M059J (cell line): Measurements from ENCODE around the gene AHNAK2. TPM values are rescaled to one million over a fixed set of nuclear protein-coding genes. Genes with fewer than 3 reads are reported as not detected.
"Not testable (repeated sequence)": the region's sequence is repeated elsewhere in the genome, so short reads cannot be mapped to it uniquely, and the experiment has no call there.

Experiments used
- DNase-seq: peaks from one replicate; pipeline ENCODE4 v3.0.0-alpha.2; 2012; ENCODE audit warnings: low read depth
- total RNA-seq: library from RNA; depleted of rRNA; stranded (reverse); fragments of >200 nt; shearing (Covaris generic); gene quantifications from 2 replicates; pipeline ENCODE4 v1.2.3, GENCODE V29; 2014

AHNAK2 gene
- total RNA-seq, 1 experiment from 2014 or later, result 4.7 TPM

GRCh38 chr14:104927432-104927816 is 50.8 kb downstream of the AHNAK2 start:
- no peak for DNase-seq

GRCh38 chr14:104926619-104927431 is 51.3 kb downstream of the AHNAK2 start:
- DNase-seq, result no peak

- peak; percentile 34 for DNase-seq
These were observed 52.1 kb downstream of the AHNAK2 start for GRCh38 chr14:104925855-104926609.

GRCh38 chr14:104925214-104925854 is 52.8 kb downstream of the AHNAK2 start:
- DNase-seq, result no peak

GRCh38 chr14:104924421-104925213 is 53.6 kb downstream of the AHNAK2 start, which contains the start of gene PLD4:
TSS of gene PLD4 (plus strand) at chr14:104924879. CDS start at chr14:104927141, 2,262 bp downstream.
- DNase-seq, result peak; percentile 43

- no peak for DNase-seq
These were observed 54.3 kb downstream of the AHNAK2 start for GRCh38 chr14:104923640-104924420.

GRCh38 chr14:104919993-104920315 is 58.2 kb downstream of the AHNAK2 start:
- peak; percentile 25 for DNase-seq

GRCh38 chr14:104919152-104919992 is 58.8 kb downstream of the AHNAK2 start:
- not testable (repeated sequence) for DNase-seq

GRCh38 chr14:104917993-104918392 is 60.2 kb downstream of the AHNAK2 start:
- DNase-seq, result no peak

GRCh38 chr14:104917116-104917515 is 61.1 kb downstream of the AHNAK2 start:
- no peak for DNase-seq

GRCh38 chr14:104913435-104913834 is 64.7 kb downstream of the AHNAK2 start:
- DNase-seq, result no peak

GRCh38 chr14:104912053-104912452 is 66.1 kb downstream of the AHNAK2 start:
- no peak for DNase-seq

- no peak for DNase-seq
These were observed 69.9 kb downstream of the AHNAK2 start for GRCh38 chr14:104908303-104908702.

GRCh38 chr14:104905579-104905933 is 72.6 kb downstream of the AHNAK2 start:
- not testable (repeated sequence) for DNase-seq

- not testable (repeated sequence) for DNase-seq
These were observed 73.3 kb downstream of the AHNAK2 start for GRCh38 chr14:104904650-104905578.

- DNase-seq, result no peak
These were observed 74.2 kb downstream of the AHNAK2 start for GRCh38 chr14:104903990-104904389.

- DNase-seq, result no peak
These were observed 77.3 kb downstream of the AHNAK2 start for GRCh38 chr14:104900639-104901512.

GRCh38 chr14:104899781-104900180 is 78.4 kb downstream of the AHNAK2 start:
- DNase-seq, result no peak
